ENCODE results near the gene CDH13.

CDH13 gene

DNA sequence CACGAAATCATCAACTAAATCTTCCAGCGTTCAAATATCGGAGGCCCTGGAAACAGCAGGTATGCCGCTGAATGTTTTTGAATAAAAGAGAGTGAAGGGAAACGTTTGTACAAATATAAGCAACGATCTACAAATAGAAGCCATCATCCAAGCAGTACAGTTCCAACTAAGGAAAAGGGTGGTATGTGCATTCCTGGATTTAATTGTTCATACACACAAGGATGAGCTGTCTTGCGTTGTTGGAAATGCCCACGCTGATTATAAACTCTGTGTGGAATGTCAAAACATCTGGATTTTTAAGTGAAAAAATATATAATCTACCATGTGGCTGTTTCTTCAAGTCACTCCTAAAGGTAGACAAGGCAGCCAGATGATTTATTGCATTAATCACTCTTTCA lies 989.2 kb downstream of the CDH13 start:
- H3K4me3 ChIP-seq (ENCODE audit: low read depth in 1 of 5, low read length in 5 of 5) = no peak overlapping the region
- H3K9ac ChIP-seq (ENCODE audit: low read length in 5 of 5) = no peak overlapping the region
- no peaks in the 10 kb centered on the region for H3K4me1 ChIP-seq (ENCODE audit: control insufficient read depth in 5 of 5, insufficient read depth in 5 of 5, low read length in 5 of 5)
- no peak overlapping the region for H3K27ac ChIP-seq (ENCODE audit: low read depth, low read length)
- H3K27me3 ChIP-seq (ENCODE audit: control insufficient read depth in 5 of 5, insufficient read depth in 4 of 5, low read length in 5 of 5) = no peaks in the 10 kb centered on the region
- H3K36me3 ChIP-seq (ENCODE audit: control insufficient read depth in 5 of 5, insufficient read depth in 5 of 5, low read length in 5 of 5) = no peaks in the 10 kb centered on the region
- no peaks in the 10 kb centered on the region for H3K9me3 ChIP-seq (ENCODE audit: control insufficient read depth in 5 of 5, low read length in 5 of 5)

DNA sequence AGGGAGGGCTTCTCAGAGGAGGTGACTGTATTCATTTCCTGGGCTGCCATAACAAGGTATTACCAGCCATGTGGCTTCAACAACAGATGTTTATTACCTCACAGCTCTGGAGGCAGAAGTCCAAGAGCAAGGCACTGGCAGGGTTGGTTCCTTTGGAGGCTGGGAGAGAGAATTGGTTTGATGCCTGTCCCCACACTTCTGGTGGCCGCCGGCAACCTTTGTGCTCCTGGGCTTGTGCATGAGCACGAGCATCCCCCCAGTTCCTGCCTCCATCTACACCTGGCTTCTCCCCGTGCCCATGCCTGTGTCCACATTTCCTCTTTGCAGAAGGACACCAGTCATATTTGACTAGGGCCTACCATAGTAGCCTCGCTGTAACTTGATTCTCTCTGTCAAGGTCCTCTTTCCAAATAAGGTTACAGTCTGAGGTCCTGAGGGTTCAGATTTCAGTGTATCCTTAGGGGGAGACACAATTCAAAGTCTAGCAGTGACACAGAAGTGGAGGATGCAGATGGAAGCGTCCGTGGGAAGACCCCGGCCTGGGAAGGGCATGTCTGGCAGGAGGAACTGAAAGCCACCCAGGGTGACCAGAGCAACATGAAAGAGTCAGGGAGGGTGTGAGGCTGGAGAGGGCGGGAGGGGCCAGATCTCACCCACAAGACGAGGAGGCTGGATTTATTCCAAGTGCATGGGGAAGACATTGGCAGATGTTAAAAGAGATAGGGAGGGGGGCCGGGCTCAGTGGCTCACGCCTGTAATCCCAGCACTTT lies 992.8 kb downstream of the CDH13 start:
- Histone ChIP-seq H3K9ac (ENCODE audit: low read length in 5 of 5) (no peak overlapping the region), H3K36me3 (ENCODE audit: control insufficient read depth in 5 of 5, insufficient read depth in 5 of 5, low read length in 5 of 5) (no peaks in the 10 kb centered on the region), H3K27ac (ENCODE audit: low read depth, low read length) (no peak overlapping the region), H3K27me3 (ENCODE audit: control insufficient read depth in 5 of 5, insufficient read depth in 4 of 5, low read length in 5 of 5) (no peaks in the 10 kb centered on the region), H3K4me1 (ENCODE audit: control insufficient read depth in 5 of 5, insufficient read depth in 5 of 5, low read length in 5 of 5) (no peaks in the 10 kb centered on the region), H3K4me3 (ENCODE audit: low read depth in 1 of 5, low read length in 5 of 5) (no peak overlapping the region), H3K9me3 (ENCODE audit: control insufficient read depth in 5 of 5, low read length in 5 of 5) (no peaks in the 10 kb centered on the region)

DNA sequence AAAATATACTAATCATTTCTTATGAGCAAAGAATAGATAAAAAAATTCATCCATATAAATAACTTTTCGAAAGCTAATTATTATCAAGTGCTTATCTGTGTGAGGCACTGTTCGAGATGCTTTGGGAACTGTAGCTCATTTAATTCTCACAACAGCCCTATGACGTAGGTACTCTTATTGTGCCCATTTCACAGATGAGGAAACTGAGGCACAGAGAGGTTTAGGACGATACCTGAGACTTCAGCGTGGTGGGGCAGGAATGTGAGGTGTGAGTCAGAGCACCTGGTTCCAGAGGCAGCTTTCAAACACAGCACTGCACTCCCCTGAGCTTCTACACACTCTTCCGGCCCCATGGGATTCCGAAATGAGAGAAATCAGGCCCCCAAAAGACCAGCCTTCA lies 995.2 kb downstream of the CDH13 start:
- peaks cover 0 to 4% (median 0%) of the 10 kb centered on the region in 5 donors for H3K36me3 ChIP-seq (ENCODE audit: control insufficient read depth in 5 of 5, insufficient read depth in 5 of 5, low read length in 5 of 5)
- peaks cover 0 to 3% (median 0%) of the 10 kb centered on the region in 5 donors for H3K27me3 ChIP-seq (ENCODE audit: control insufficient read depth in 5 of 5, insufficient read depth in 4 of 5, low read length in 5 of 5)
- H3K4me3 ChIP-seq (ENCODE audit: low read depth in 1 of 5, low read length in 5 of 5) = no peak overlapping the region
- H3K27ac ChIP-seq (ENCODE audit: low read depth, low read length) = no peak overlapping the region
- H3K9me3 ChIP-seq (ENCODE audit: control insufficient read depth in 5 of 5, low read length in 5 of 5) = no peaks in the 10 kb centered on the region
- H3K4me1 ChIP-seq (ENCODE audit: control insufficient read depth in 5 of 5, insufficient read depth in 5 of 5, low read length in 5 of 5) = no peaks in the 10 kb centered on the region
- H3K9ac ChIP-seq (ENCODE audit: low read length in 5 of 5) = no peak overlapping the region

DNA sequence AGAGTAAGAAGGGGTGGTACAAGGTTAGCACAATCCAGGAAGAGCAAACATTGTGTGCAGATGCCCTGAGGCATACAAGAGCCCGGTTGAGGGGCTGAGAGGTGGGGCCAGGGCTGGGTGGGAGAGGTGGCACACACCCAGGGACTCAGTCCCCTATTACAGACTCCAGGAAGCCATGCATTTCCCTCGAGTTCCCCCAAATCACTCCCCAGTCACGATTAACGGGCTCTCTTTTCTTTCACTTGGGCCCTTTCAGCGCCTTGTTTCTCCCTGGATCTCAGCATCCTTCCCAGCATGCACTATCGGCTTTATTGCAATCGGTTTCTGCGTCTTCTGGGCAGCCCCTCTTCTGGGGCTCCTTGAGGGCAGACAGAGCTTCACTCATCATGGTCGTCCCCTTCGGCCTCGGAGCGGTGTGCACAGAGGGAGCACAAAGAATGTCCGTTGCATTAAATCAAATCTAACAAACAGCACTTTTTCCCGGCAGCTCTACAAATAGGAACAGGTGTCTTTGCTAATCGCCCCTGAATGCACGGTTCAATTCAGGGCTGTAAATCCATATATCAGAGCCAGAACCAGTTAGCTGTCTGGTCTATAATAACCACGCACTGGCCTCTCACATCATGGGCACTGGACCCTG lies 996.4 kb downstream of the CDH13 start:
- Histone ChIP-seq H3K4me1 (ENCODE audit: control insufficient read depth in 5 of 5, insufficient read depth in 5 of 5, low read length in 5 of 5) (no peaks in the 10 kb centered on the region), H3K9ac (ENCODE audit: low read length in 5 of 5) (no peak overlapping the region), H3K9me3 (ENCODE audit: control insufficient read depth in 5 of 5, low read length in 5 of 5) (no peaks in the 10 kb centered on the region), H3K27me3 (ENCODE audit: control insufficient read depth in 5 of 5, insufficient read depth in 4 of 5, low read length in 5 of 5) (peaks cover 0 to 3% (median 0%) of the 10 kb centered on the region in 5 donors), H3K27ac (ENCODE audit: low read depth, low read length) (no peak overlapping the region), H3K36me3 (ENCODE audit: control insufficient read depth in 5 of 5, insufficient read depth in 5 of 5, low read length in 5 of 5) (peaks cover 0 to 4% (median 0%) of the 10 kb centered on the region in 5 donors), H3K4me3 (ENCODE audit: low read depth in 1 of 5, low read length in 5 of 5) (no peak overlapping the region)

DNA sequence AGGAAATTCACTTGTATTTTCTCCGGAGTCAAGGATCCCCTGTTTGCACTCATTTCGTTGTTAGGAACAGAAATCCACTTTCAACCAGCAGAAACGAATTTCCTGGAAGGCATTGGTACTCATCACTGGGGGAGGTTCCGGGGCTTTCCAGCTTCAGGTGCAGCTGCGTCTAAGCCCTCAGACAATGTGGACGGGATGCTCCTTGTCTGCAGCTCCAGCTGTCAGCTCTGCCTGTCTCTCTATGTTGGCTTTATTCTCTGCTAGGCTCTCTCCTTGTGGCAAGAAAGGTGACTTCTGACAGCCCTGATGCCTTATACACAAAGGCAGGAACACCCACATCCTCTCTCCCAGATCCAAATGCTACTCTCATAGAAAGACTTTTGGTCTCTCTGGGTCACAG lies 997.1 kb downstream of the CDH13 start:
- H3K9ac ChIP-seq (ENCODE audit: low read length in 5 of 5) = no peak overlapping the region
- peaks cover 0 to 4% (median 0%) of the 10 kb centered on the region in 5 donors for H3K36me3 ChIP-seq (ENCODE audit: control insufficient read depth in 5 of 5, insufficient read depth in 5 of 5, low read length in 5 of 5)
- H3K27me3 ChIP-seq (ENCODE audit: control insufficient read depth in 5 of 5, insufficient read depth in 4 of 5, low read length in 5 of 5) = peaks cover 0 to 3% (median 0%) of the 10 kb centered on the region in 5 donors
- H3K27ac ChIP-seq (ENCODE audit: low read depth, low read length) = no peak overlapping the region
- no peak overlapping the region for H3K4me3 ChIP-seq (ENCODE audit: low read depth in 1 of 5, low read length in 5 of 5)
- H3K9me3 ChIP-seq (ENCODE audit: control insufficient read depth in 5 of 5, low read length in 5 of 5) = no peaks in the 10 kb centered on the region
- no peaks in the 10 kb centered on the region for H3K4me1 ChIP-seq (ENCODE audit: control insufficient read depth in 5 of 5, insufficient read depth in 5 of 5, low read length in 5 of 5)

DNA sequence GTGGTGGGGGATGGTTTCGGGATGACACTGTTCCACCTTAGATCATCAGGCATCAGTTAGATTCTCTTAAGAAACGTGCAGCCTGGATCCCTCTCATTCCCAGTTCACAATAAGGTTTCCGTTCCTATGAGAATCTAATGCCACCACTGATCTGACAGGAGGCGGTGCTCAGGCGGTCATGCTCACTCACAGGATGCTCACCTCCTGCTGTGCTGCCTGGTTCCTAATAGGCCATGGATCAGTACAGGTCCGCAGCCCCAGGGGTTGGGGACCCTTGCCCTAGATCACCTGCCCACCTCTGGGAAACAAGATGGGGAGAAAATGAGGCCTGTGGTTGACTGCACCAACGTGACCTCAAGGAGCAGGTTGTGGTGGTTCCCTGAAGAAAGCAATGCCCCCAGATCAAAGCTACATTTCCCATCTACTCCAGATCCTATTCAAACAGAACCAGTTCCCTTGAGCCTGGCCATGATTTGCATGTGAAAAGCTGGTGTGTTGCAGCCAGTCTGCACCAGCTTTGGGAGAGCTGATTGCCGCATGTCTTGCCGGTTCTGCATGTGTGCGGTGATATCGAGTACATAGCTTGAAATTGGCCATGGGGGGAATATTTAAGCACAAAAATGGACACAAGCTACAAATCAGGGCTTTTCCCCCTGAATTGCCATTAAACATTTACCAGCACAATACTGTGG lies 997.8 kb downstream of the CDH13 start:
- no peaks in the 10 kb centered on the region for H3K4me1 ChIP-seq (ENCODE audit: control insufficient read depth in 5 of 5, insufficient read depth in 5 of 5, low read length in 5 of 5)

DNA sequence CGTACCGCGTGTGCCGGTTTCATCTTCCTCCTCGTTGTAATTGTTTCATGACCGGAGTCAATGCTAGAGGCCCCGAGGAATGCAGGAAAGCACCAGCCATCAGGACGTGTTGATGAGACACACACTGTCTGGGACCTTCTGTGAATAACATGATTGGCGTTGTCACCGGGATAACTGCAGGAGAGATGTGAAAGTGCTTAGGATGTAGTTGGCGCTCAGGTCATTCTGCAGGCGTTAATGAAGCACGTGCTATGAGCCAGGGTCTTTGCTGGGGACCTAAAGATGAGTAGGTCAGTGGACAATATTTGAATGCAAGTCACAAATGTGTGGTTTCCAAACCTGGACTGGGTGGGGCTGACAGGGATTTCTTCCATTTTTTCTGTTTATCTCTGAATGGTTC lies 999.4 kb downstream of the CDH13 start:
- peaks cover 0 to 4% (median 0%) of the 10 kb centered on the region in 5 donors for H3K36me3 ChIP-seq (ENCODE audit: control insufficient read depth in 5 of 5, insufficient read depth in 5 of 5, low read length in 5 of 5)
- no peak overlapping the region for H3K4me3 ChIP-seq (ENCODE audit: low read depth in 1 of 5, low read length in 5 of 5)
- H3K27ac ChIP-seq (ENCODE audit: low read depth, low read length) = no peak overlapping the region
- peaks cover 0 to 3% (median 0%) of the 10 kb centered on the region in 5 donors for H3K27me3 ChIP-seq (ENCODE audit: control insufficient read depth in 5 of 5, insufficient read depth in 4 of 5, low read length in 5 of 5)
- H3K9me3 ChIP-seq (ENCODE audit: control insufficient read depth in 5 of 5, low read length in 5 of 5) = no peaks in the 10 kb centered on the region
- no peaks in the 10 kb centered on the region for H3K4me1 ChIP-seq (ENCODE audit: control insufficient read depth in 5 of 5, insufficient read depth in 5 of 5, low read length in 5 of 5)
- no peak overlapping the region for H3K9ac ChIP-seq (ENCODE audit: low read length in 5 of 5)

More for the DNA sequence above, 997.8 kb downstream of the CDH13 start:
- H3K9ac ChIP-seq (ENCODE audit: low read length in 5 of 5) = no peak overlapping the region
- H3K27ac ChIP-seq (ENCODE audit: low read depth, low read length) = no peak overlapping the region
- peaks cover 0 to 4% (median 0%) of the 10 kb centered on the region in 5 donors for H3K36me3 ChIP-seq (ENCODE audit: control insufficient read depth in 5 of 5, insufficient read depth in 5 of 5, low read length in 5 of 5)
- no peaks in the 10 kb centered on the region for H3K9me3 ChIP-seq (ENCODE audit: control insufficient read depth in 5 of 5, low read length in 5 of 5)
- H3K27me3 ChIP-seq (ENCODE audit: control insufficient read depth in 5 of 5, insufficient read depth in 4 of 5, low read length in 5 of 5) = peaks cover 0 to 3% (median 0%) of the 10 kb centered on the region in 5 donors
- no peak overlapping the region for H3K4me3 ChIP-seq (ENCODE audit: low read depth in 1 of 5, low read length in 5 of 5)

DNA sequence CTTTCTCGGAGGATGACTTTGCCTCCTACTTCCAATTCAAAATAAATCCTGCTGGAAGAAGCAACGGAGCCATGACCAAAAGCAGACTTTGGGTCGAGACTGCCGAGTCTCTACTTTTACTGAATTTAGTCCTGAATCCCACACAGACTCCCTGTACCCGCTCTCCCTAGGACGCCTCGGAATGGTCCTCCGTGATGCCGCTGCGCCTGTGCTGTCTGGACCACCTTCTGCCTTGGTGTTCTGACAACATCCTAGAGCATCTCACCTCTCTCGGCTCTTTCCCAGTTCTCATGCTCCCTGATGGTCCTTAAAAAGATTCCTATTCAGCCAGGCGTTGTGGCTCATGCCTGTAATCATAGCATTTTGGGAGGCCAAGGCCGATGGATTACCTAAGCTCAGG lies 999.9 kb downstream of the CDH13 start:
- Histone ChIP-seq H3K27me3 (ENCODE audit: control insufficient read depth in 5 of 5, insufficient read depth in 4 of 5, low read length in 5 of 5) (peaks cover 0 to 3% (median 0%) of the 10 kb centered on the region in 5 donors), H3K9ac (ENCODE audit: low read length in 5 of 5) (no peak overlapping the region), H3K36me3 (ENCODE audit: control insufficient read depth in 5 of 5, insufficient read depth in 5 of 5, low read length in 5 of 5) (peaks cover 0 to 4% (median 0%) of the 10 kb centered on the region in 5 donors), H3K4me1 (ENCODE audit: control insufficient read depth in 5 of 5, insufficient read depth in 5 of 5, low read length in 5 of 5) (no peaks in the 10 kb centered on the region), H3K27ac (ENCODE audit: low read depth, low read length) (no peak overlapping the region), H3K9me3 (ENCODE audit: control insufficient read depth in 5 of 5, low read length in 5 of 5) (no peaks in the 10 kb centered on the region), H3K4me3 (ENCODE audit: low read depth in 1 of 5, low read length in 5 of 5) (no peak overlapping the region)

DNA sequence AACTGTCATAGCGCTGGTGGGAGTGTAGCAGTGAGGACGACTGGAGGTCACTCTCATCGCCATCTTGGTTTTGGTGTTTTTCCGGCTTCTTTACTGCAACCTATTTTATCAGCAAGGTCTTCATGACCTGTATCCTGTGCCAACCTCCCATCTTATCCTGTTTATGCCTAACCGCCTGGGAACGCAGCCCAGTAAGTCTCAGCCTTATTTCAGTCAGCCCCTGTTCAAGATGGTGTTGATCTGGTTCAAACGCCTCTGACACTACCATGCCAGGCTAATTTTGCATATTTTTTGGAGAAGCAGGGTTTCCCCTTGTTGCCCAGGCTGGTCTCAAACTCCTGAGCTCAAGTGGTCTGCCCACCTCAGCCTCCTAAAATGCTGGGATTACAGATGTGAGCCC lies 1001.2 kb downstream of the CDH13 start:
- H3K36me3 ChIP-seq (ENCODE audit: control insufficient read depth in 5 of 5, insufficient read depth in 5 of 5, low read length in 5 of 5) = peaks cover 0 to 4% (median 0%) of the 10 kb centered on the region in 5 donors
- no peak overlapping the region for H3K4me3 ChIP-seq (ENCODE audit: low read depth in 1 of 5, low read length in 5 of 5)
- no peak overlapping the region for H3K9ac ChIP-seq (ENCODE audit: low read length in 5 of 5)
- no peak overlapping the region for H3K27ac ChIP-seq (ENCODE audit: low read depth, low read length)
- H3K27me3 ChIP-seq (ENCODE audit: control insufficient read depth in 5 of 5, insufficient read depth in 4 of 5, low read length in 5 of 5) = peaks cover 0 to 3% (median 0%) of the 10 kb centered on the region in 5 donors
- H3K4me1 ChIP-seq (ENCODE audit: control insufficient read depth in 5 of 5, insufficient read depth in 5 of 5, low read length in 5 of 5) = no peaks in the 10 kb centered on the region
- no peaks in the 10 kb centered on the region for H3K9me3 ChIP-seq (ENCODE audit: control insufficient read depth in 5 of 5, low read length in 5 of 5)

DNA sequence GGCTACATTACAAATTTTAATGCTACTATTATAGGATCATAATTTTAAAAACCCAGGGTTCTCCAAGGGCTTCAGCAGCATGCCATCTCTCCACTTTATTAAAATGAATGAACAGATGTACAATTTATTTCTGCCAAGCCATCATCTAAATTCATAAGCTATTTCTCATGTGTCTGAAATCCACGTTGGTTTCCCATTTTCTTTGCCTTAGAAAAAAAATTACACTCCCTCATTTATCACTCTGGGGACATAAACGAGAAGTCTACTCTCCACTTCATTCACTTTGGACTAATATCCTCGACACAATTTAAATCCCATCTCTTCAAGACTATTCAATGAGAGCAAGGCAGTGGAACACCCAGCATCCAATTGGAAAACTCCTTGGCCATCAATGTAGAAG lies 1002.7 kb downstream of the CDH13 start:
- Histone ChIP-seq H3K27ac (ENCODE audit: low read depth, low read length) (no peak overlapping the region), H3K9ac (ENCODE audit: low read length in 5 of 5) (no peak overlapping the region), H3K27me3 (ENCODE audit: control insufficient read depth in 5 of 5, insufficient read depth in 4 of 5, low read length in 5 of 5) (peaks cover 0 to 3% (median 0%) of the 10 kb centered on the region in 5 donors), H3K4me3 (ENCODE audit: low read depth in 1 of 5, low read length in 5 of 5) (no peak overlapping the region), H3K4me1 (ENCODE audit: control insufficient read depth in 5 of 5, insufficient read depth in 5 of 5, low read length in 5 of 5) (no peaks in the 10 kb centered on the region), H3K9me3 (ENCODE audit: control insufficient read depth in 5 of 5, low read length in 5 of 5) (no peaks in the 10 kb centered on the region), H3K36me3 (ENCODE audit: control insufficient read depth in 5 of 5, insufficient read depth in 5 of 5, low read length in 5 of 5) (peaks cover 0 to 4% (median 0%) of the 10 kb centered on the region in 5 donors)
